AG10803 (cell line): ENCODE measurements around the gene PRDM15.
A peak's percentile ranks its signal among the peaks of the same experiment; 100 is the strongest.

Experiments used
- DNase-seq: peaks from one replicate; pipeline ENCODE4 v3.0.0; 2010; ENCODE audit warnings: low read depth
- H3K4me3 ChIP-seq: 2 replicates; pipeline ENCODE4 v1.5.1; 2011; ENCODE audit warnings: mild to moderate bottlenecking, low read length, control low read depth
- TF ChIP-seq, protein P1 (sequence below): conservative IDR thresholded peaks from 2 replicates; pipeline ENCODE4 v1.5.1; 2011; ENCODE audit warnings: mild to moderate bottlenecking, low read length, control low read depth, inconsistent platforms

Gene PRDM15

DNA sequence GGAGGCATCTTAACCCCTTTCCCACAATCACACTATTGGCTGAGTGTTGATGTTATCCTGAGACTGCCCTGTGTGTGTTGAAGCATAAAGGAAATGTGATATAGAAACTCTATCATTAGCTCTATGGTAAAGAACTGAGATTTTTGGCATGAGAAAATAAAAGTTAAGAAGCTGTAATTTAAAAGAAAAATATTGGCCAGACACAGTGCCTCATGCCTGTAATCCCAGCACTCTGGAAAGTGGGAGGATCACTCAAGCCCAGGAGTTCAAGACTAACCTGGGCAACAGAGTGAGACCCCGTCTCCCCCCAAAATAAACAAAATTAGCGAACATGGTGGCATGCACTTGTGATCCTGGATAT is 98.1 kb downstream of the PRDM15 start:
- TF ChIP-seq, protein P1, sequence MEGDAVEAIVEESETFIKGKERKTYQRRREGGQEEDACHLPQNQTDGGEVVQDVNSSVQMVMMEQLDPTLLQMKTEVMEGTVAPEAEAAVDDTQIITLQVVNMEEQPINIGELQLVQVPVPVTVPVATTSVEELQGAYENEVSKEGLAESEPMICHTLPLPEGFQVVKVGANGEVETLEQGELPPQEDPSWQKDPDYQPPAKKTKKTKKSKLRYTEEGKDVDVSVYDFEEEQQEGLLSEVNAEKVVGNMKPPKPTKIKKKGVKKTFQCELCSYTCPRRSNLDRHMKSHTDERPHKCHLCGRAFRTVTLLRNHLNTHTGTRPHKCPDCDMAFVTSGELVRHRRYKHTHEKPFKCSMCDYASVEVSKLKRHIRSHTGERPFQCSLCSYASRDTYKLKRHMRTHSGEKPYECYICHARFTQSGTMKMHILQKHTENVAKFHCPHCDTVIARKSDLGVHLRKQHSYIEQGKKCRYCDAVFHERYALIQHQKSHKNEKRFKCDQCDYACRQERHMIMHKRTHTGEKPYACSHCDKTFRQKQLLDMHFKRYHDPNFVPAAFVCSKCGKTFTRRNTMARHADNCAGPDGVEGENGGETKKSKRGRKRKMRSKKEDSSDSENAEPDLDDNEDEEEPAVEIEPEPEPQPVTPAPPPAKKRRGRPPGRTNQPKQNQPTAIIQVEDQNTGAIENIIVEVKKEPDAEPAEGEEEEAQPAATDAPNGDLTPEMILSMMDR = no peak
- no peak overlapping the region for H3K4me3 ChIP-seq
- no peak for DNase-seq

DNA sequence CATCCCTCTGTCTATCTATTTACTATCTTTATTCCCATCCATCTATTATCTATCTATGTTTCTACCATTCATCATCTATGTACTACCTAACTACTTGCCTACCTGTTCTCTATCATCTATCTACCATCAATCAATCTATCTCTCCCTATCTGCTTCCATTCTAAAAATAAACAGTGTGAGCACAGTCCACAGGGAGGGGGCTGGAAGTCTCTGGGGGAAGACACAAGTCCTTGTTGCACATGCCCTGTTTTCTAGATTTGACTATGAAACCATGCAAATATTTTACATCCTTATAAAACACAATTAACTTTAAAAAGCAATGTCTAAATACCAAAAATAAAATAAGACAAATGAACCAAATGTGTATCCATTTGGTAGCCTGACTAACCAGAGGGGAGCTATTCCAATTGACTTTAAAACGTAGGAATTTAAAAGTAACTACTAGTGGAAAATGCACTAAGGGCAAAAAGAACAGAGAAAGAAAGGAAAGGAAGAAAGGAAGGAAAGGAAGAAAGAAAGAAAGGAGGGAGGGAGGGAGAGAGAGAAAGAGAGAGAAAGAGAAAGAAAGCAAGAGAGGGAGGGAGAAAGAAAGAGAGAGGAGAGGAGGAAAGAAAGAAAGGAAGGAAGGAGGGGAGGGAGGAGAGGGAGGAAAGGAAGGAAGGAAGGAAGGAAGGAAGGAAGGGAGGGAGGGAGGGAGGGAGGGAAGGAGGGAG is 98.7 kb downstream of the PRDM15 start:
- no peak for DNase-seq
- H3K4me3 ChIP-seq = no peak overlapping the region
- TF ChIP-seq, protein P1 = no peak

DNA sequence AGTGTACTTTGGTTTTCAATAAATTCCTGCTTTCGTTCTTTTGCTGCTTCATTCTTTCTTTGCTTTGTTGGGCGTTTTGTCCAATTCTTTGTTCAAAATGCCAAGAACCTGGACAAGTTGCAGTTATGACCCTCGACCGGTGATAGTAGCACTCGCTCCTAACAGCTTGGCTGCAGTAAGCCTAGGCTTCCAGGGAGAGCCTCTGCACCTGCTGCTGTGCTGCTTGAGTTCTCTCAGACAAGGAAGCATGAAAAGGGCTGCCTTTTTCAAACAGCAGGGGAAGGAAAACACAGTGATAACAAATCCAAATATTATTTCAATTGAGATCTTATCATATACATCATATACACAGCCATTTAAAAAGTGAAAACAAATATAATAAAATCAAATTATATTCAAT is 99.5 kb downstream of the PRDM15 start:
- TF ChIP-seq, protein P1 = no peak
- H3K4me3 ChIP-seq = no peak overlapping the region
- DNase-seq = no peak

DNA sequence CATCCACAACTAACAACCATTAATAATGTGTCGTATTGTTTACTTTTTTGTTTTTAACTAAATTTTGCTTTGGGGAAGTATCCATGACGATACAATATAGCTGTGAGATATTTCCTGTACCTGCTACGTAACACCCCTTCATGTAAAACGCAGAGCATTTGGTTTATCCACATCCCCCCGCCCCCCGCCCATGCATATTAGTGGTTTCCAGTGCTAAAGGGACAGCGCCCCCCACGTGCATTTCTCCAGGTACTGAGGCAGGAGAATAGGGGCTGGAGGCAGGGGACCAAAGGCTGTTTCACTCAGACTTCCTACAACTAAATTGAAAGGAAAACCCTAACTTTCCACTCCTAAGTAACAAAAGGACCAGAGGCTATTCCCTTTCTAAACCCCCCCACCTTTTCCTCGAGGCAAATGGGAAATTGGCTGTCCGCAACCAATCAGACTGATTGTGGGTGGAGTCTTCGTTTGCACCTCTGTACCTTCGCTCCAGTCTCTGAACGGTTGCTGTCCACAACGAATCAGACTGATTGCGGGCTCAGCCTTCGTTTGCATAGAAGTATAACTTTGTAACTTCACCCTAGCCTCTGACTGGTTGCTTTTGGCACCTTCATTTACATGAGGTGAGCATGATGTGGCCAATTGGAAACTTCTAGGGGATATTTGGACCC is 100.1 kb downstream of the PRDM15 start:
- TF ChIP-seq, protein P1 = no peak
- DNase-seq = no peak
- H3K4me3 ChIP-seq = no peak overlapping the region

DNA sequence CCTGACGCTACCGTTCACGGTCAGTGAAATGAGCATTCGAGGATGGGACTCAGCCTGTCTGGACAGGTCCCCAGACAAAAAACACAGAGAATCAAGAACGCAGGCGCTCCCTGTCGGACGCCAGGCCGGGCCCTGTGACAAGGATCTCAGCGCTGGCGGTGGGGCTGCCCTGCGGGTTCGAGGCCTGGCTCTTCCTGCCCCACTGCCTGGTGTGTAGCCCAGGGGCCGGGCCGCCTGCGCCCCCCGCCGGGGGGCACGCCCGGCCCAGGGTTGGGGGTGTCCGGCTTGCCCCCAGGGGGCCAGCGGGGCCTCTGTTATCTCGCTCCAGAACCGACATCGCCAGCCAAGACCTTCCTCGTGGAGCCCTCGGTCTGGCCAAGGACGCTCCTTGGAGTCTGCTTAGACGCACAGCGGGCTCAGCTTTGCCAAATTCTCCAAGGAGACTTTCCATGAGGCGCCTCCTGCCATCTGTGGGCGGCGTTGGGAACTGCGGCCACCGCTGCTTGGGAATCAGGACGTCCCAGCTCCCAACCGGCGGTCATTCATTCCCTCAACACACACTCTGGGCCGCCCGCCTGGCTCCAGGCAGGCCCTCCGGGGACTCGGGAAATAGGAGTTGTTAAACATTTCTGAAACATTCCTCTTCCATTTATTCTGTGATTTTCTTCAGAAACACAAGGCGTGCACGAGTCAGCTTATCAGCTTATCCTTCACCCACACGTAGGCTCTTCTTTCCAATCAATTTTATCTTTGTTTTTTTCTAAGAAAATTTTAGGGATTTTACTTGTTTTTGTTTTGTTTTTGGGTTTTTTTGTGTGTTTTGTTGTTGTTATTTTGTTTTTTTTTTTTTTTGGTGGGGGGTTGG is 101.0 kb downstream of the PRDM15 start:
- DNase-seq = peak; percentile 91
- TF ChIP-seq, protein P1 = peak; percentile 93
- no peak overlapping the region for H3K4me3 ChIP-seq

DNA sequence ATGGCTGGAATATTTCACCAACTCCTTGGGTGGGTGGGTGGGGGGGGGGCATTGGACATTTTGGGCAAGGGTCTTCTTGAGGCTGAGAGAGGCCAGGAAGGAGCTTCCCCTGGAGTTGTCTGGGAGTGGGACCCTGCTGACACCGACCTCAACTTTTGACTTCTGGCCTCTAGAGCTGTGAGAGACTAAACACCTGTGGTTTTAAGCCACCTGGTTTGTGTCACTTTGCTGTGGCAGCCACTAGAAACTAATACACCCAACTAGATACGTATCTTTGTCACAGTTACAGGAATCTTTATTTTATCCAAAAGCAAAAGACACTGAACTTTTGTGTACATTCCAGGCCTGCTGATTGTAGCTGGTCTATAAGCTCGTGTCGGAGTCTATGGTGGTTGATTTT is 102.4 kb downstream of the PRDM15 start:
- no peak overlapping the region for H3K4me3 ChIP-seq
- TF ChIP-seq, protein P1 = no peak
- DNase-seq = no peak
